Caco-2 (cell line): ENCODE results near the gene BTBD3. TPM values are rescaled to one million over a fixed set of nuclear protein-coding genes. Genes with fewer than 3 reads are reported as not detected.

Experiments used
- BruUV-seq: library from RNA; stranded (reverse); fragments of 400-500 nt; replicated peaks from 2 replicates; lab custom pipeline; 2021; lab: Mats Ljungman, UMichigan
- CTCF ChIA-PET: fragments of 300-600 bp; sonication (Branson Sonifier 250); formaldehyde crosslinking; loops from one replicate; lab custom pipeline; 2022; ENCODE audit warnings: antibody characterized with exemption; lab: Charles Lee
- POLR2A ChIA-PET: fragments of 300-600 bp; sonication (Branson Sonifier 250); formaldehyde crosslinking; loops from one replicate; lab custom pipeline; 2022; ENCODE audit warnings: antibody characterized with exemption; lab: Charles Lee
- DNase-seq, 2 experiments: peaks; one replicate each; pipeline versions ENCODE4 v3.0.0 to v3.0.0-alpha.2; 2020 to 2022
- H3K27me3 ChIP-seq: replicated peaks from 2 replicates; pipeline ENCODE4 v1.6.0; 2011; ENCODE audit warnings: low read length; ENCODE audit not compliant: control insufficient read depth, insufficient read depth
- H3K36me3 ChIP-seq: 2 replicates; pipeline ENCODE4 v1.5.1; 2011; ENCODE audit warnings: low read length; ENCODE audit not compliant: control insufficient read depth, insufficient read depth
- H3K4me1 ChIP-seq: fragments of 250-450 bp; sonication (Bioruptor Pico); 2 replicates; pipeline ENCODE4 v1.5.1; 2020; ENCODE audit warnings: mild to moderate bottlenecking
- H3K4me3 ChIP-seq: 2 replicates; pipeline ENCODE4 v1.5.1; 2011; ENCODE audit warnings: low read depth, mild to moderate bottlenecking, control low read depth, low read length
- H3K9me3 ChIP-seq: fragments of 250-450 bp; sonication (Bioruptor Pico); 2 replicates; pipeline ENCODE4 v1.5.1; 2020; ENCODE audit warnings: mild to moderate bottlenecking, moderate library complexity
- H3K27ac Mint-ChIP-seq: one replicate; pipeline ENCODE4 v1.8.0; 2022; ENCODE audit warnings: mixed read lengths; ENCODE audit not compliant: unreplicated experiment
- H3K27me3 Mint-ChIP-seq: one replicate; pipeline ENCODE4 v1.8.0; 2022; ENCODE audit warnings: mixed read lengths; ENCODE audit not compliant: insufficient read depth, unreplicated experiment
- H3K36me3 Mint-ChIP-seq: one replicate; pipeline ENCODE4 v1.8.0; 2022; ENCODE audit warnings: mild to moderate bottlenecking, mixed read lengths; ENCODE audit not compliant: insufficient read depth, unreplicated experiment
- H3K4me1 Mint-ChIP-seq: one replicate; pipeline ENCODE4 v1.8.0; 2022; ENCODE audit warnings: low read depth, mixed read lengths; ENCODE audit not compliant: unreplicated experiment
- H3K4me3 Mint-ChIP-seq: one replicate; pipeline ENCODE4 v1.8.0; 2022; ENCODE audit warnings: mild to moderate bottlenecking, moderate library complexity, mixed read lengths; ENCODE audit not compliant: unreplicated experiment
- H3K9me3 Mint-ChIP-seq: one replicate; pipeline ENCODE4 v1.8.0; 2022; ENCODE audit warnings: mixed read lengths; ENCODE audit not compliant: unreplicated experiment
- CTCF ChIP-seq, 2 experiments: fragments of 200-600 bp in 1 of 2; IDR thresholded peaks; 1 replicate in 1 of 2; 2 replicates in 1 of 2; pipeline versions ENCODE4 v1.5.1 to v1.8.0; 2011 to 2022; ENCODE audit warnings: antibody characterized with exemption in 1 of 2, control low read depth in 1 of 2, inconsistent platforms in 1 of 2, low read depth in 1 of 2, low read length in 1 of 2, mild to moderate bottlenecking in 1 of 2, moderate library complexity in 1 of 2; ENCODE audit not compliant: insufficient read depth in 1 of 2, severe bottlenecking in 1 of 2, unreplicated experiment in 1 of 2
- intact Hi-C: fragments of 100-400 bp; cut with micrococcal nuclease; formaldehyde crosslinking; loops from one replicate; pipeline ENCODE4 v1.10.0; 2022; ENCODE audit not compliant: unreplicated experiment
- total RNA-seq: library from RNA; stranded (reverse); gene quantifications from 2 replicates; pipeline ENCODE4 v1.2.3, GENCODE V29; 2022

Gene BTBD3
- total RNA-seq, 1 experiment from 2014 or later: 44.1 TPM

DNA sequence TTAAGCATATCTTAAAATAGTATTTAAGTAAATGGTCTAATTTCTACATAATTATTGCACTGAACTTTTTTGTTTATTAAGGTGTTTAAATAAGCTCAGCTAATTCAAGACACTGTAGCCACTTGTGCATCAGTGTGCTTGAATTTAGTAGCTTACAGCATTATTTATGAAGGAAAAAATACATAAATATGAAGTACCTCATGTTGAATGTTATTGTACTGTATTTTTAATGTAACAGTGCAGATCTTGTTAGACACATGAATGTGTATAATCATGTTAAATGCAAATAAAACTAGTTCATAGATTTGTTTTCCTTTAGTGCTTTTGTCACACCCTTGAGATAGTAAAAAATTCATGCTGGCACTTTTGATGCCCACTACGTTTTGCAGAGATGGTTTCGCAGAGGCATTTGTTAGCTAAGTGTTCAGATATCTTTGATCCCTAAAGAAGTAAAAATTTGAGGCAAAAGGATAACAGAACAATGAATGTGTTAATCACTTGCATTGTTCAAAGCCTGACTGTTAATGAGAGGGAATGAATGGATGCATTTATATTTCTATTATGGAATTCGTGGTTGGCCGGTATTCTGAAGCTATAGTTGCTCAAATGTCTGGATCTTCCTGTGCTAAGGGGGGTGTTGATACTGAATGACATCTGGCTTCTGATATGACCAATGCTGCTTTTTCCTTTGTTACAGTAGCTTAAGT lies 8.8 kb downstream of the BTBD3 start:
- intact Hi-C loops: no loop called here
- Mint-ChIP-seq H3K9me3 (no peaks in the 10 kb centered on the region), H3K4me1 (no peaks in the 10 kb centered on the region), H3K36me3 (peaks cover 24% of the 10 kb centered on the region), H3K27me3 (no peaks in the 10 kb centered on the region), H3K27ac (no peak overlapping the region), H3K4me3 (no peak overlapping the region)
- no TSS peak for BruUV-seq
- Histone ChIP-seq H3K36me3 (peaks cover 5% of the 10 kb centered on the region), H3K4me3 (no peak overlapping the region), H3K27me3 (no peaks in the 10 kb centered on the region), H3K4me1 (no peaks in the 10 kb centered on the region), H3K9me3 (no peaks in the 10 kb centered on the region)
- TF ChIP-seq CTCF (IDR thresholded peaks at IDR 0.05; ENCODE audit: insufficient read depth in 1 of 2, low read depth in 1 of 2, low read length in 1 of 2, severe bottlenecking in 1 of 2, unreplicated experiment in 1 of 2): no peak
- DNase-seq: no peak
- ChIA-PET CTCF (no interaction called here), POLR2A (interaction anchor here (0.6 kb wide), 1 partner anchor 99 kb away, joined by 3 read pairs; no protein-coding TSS in a partner anchor)

DNA sequence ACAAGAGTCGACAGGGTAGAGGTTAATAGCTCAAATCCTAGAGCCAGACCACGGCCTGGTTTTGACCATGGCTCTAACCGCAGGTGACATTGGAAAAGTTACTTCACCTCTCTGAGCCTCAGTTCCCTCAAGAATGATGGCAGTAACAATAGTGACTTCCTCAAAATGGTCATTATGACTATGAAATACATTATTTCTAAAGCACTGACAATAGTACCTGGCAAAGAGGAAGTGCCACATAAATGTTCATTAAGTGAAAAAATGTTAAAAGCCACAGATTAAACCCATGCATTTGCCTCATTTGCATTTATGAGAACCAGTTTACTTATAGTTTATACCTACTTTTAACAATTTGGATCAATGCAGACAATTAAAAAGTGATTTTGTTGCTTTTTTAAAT lies 12.3 kb downstream of the BTBD3 start:
- H3K27me3 Mint-ChIP-seq: no peaks in the 10 kb centered on the region
- CTCF ChIA-PET: no interaction called here
- Histone ChIP-seq H3K4me3 (no peak overlapping the region), H3K4me1 (no peaks in the 10 kb centered on the region), H3K9me3 (no peaks in the 10 kb centered on the region), H3K27me3 (no peaks in the 10 kb centered on the region), H3K36me3 (no peaks in the 10 kb centered on the region; the same call in 1 of the 2 replicates)
- DNase-seq: no peak
- POLR2A ChIA-PET: no interaction called here
- H3K4me3 Mint-ChIP-seq: no peak overlapping the region
- peaks cover 24% of the 10 kb centered on the region for H3K36me3 Mint-ChIP-seq
- no peak overlapping the region for H3K27ac Mint-ChIP-seq
- TF ChIP-seq CTCF (IDR thresholded peaks at IDR 0.05; ENCODE audit: insufficient read depth in 1 of 2, low read depth in 1 of 2, low read length in 1 of 2, severe bottlenecking in 1 of 2, unreplicated experiment in 1 of 2): no peak
- no peaks in the 10 kb centered on the region for H3K9me3 Mint-ChIP-seq
- BruUV-seq: no TSS peak
- peaks cover 1% of the 10 kb centered on the region for H3K4me1 Mint-ChIP-seq
- intact Hi-C loops: no loop called here

DNA sequence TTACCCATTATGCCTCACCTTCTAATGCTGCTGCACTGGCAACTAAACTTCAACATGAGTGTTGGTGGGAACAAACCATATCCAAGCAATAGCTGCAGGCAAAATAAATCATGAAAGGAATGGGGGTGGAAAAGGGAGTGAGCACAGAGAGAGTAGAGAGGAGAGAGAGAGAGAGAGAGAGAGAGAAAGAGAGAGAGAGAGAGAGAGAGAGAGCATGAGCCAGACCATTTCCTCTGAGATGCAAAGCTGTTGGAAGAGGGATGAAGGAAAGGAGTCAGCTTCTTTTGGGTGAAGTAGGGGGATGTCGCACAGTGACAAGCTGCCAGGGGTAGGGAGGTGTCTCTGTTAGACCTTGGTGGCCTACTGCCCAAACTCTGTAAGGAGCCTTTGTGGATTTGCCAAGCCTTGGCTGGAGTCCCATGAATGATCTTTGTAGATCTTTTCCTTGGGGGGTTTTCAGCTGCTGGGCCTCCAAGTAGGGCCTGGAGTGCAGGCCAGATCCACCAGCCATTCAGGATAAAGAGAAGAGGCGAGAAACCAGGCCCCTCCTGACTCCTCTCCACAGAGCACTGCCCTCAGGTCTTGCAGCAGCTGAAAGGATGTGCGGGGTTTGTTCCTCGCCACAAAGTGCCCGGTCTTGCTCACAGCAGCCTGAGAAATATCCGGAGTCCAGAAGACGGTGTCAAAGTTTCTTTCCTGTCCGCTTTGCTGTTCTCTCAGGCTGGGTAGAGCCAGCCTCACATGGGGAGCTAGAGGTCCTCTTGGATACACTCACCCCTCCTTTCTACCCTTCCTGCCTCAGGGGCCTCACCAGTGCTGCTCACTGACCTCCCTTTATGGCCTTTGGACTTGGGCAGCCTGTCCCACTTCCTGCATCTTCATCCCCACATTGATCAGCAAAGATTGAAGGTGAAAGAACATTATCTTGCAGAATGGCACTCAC lies 17.8 kb downstream of the BTBD3 start:
- no peaks in the 10 kb centered on the region; the same call in 1 of the 2 replicates for H3K36me3 ChIP-seq
- Mint-ChIP-seq H3K4me3 (no peak overlapping the region), H3K4me1 (peaks cover 6% of the 10 kb centered on the region), H3K27me3 (no peaks in the 10 kb centered on the region), H3K36me3 (no peaks in the 10 kb centered on the region), H3K27ac (no peak overlapping the region), H3K9me3 (no peaks in the 10 kb centered on the region)
- no peak for DNase-seq
- POLR2A ChIA-PET: no interaction called here
- TF ChIP-seq CTCF (IDR thresholded peaks at IDR 0.05; ENCODE audit: insufficient read depth in 1 of 2, low read depth in 1 of 2, low read length in 1 of 2, severe bottlenecking in 1 of 2, unreplicated experiment in 1 of 2): no peak
- H3K4me3 ChIP-seq: no peak overlapping the region
- no peaks in the 10 kb centered on the region for H3K9me3 ChIP-seq
- intact Hi-C loops: no loop called here
- no peaks in the 10 kb centered on the region for H3K4me1 ChIP-seq
- CTCF ChIA-PET: no interaction called here
- no peaks in the 10 kb centered on the region for H3K27me3 ChIP-seq
- BruUV-seq: no TSS peak
